CD14-positive monocyte (primary cell): Measurements from ENCODE around the gene CHD3. TPM values are rescaled to one million over a fixed set of nuclear protein-coding genes. Genes with fewer than 3 reads are reported as not detected.

ENCODE experiments used
- DNase-seq, 3 donors: peaks; one replicate each; pipeline ENCODE4 v3.0.0-alpha.2; 2011 to 2022
- H2AFZ ChIP-seq: 2 replicates; pipeline ENCODE4 v1.6.0; 2012; ENCODE audit warnings: mild to moderate bottlenecking, low read depth, low read length, inconsistent platforms; ENCODE audit not compliant: insufficient read depth, poor library complexity, severe bottlenecking
- H3K27ac ChIP-seq, 2 donors: 1 replicate in 1 of 2; 2 replicates in 1 of 2; pipeline ENCODE4 v1.5.1; 2012 to 2013; ENCODE audit warnings: low read length in 2 of 2, control low read depth in 1 of 2, inconsistent platforms in 1 of 2, low read depth in 1 of 2, mild to moderate bottlenecking in 1 of 2
- H3K27me3 ChIP-seq, 2 donors: one replicate each; pipeline versions ENCODE4 v1.6.0 to v1.6.1; 2011 to 2013; ENCODE audit warnings: low read length in 2 of 2; ENCODE audit not compliant: control insufficient read depth in 2 of 2, insufficient read depth in 2 of 2
- H3K36me3 ChIP-seq, 2 donors: replicated peaks in 1 of 2; 1 replicate in 1 of 2; 2 replicates in 1 of 2; pipeline versions ENCODE4 v1.5.1 to v1.6.1; 2012 to 2013; ENCODE audit warnings: low read length in 2 of 2, control low read depth in 1 of 2, inconsistent platforms in 1 of 2, mild to moderate bottlenecking in 1 of 2; ENCODE audit not compliant: insufficient read depth in 2 of 2, control insufficient read depth in 1 of 2
- H3K4me1 ChIP-seq, 2 donors: 1 replicate in 1 of 2; 2 replicates in 1 of 2; pipeline versions ENCODE4 v1.5.1 to v1.6.1; 2012 to 2013; ENCODE audit warnings: low read length in 2 of 2, control low read depth in 1 of 2, inconsistent platforms in 1 of 2, mild to moderate bottlenecking in 1 of 2, moderate library complexity in 1 of 2; ENCODE audit not compliant: insufficient read depth in 2 of 2, control insufficient read depth in 1 of 2
- H3K4me2 ChIP-seq: replicated peaks from 2 replicates; pipeline ENCODE3; 2012; ENCODE audit warnings: low read length, moderate library complexity, mild to moderate bottlenecking; ENCODE audit not compliant: poor library complexity, severe bottlenecking; ENCODE audit errors: extremely low read depth
- H3K4me3 ChIP-seq, 3 experiments: fragments of 200-600 bp in 1 of 3; sonication (generic) in 1 of 3; replicated peaks in 1 of 3; 1 replicate in 2 of 3; 2 replicates in 1 of 3; pipeline ENCODE4 v1.5.1; 2011 to 2013; ENCODE audit warnings: low read length in 3 of 3, mild to moderate bottlenecking in 3 of 3, control low read depth in 2 of 3, low read depth in 2 of 3, inconsistent platforms in 1 of 3, moderate library complexity in 1 of 3
- H3K79me2 ChIP-seq: 2 replicates; pipeline ENCODE4 v1.6.0; 2012; ENCODE audit warnings: mild to moderate bottlenecking, control low read depth, inconsistent platforms, low read length, moderate library complexity; ENCODE audit not compliant: insufficient read depth
- H3K9ac ChIP-seq: 2 replicates; pipeline ENCODE4 v1.6.0; 2017; ENCODE audit warnings: low read length, mild to moderate bottlenecking; ENCODE audit not compliant: insufficient read depth, poor library complexity, severe bottlenecking
- H3K9me3 ChIP-seq, 2 donors: replicated peaks in 1 of 2; 1 replicate in 1 of 2; 2 replicates in 1 of 2; pipeline versions ENCODE4 v1.5.1 to v1.6.1; 2012 to 2013; ENCODE audit warnings: low read length in 2 of 2, control low read depth in 1 of 2; ENCODE audit not compliant: control insufficient read depth in 1 of 2, insufficient read depth in 1 of 2
- H4K20me1 ChIP-seq: 2 replicates; pipeline ENCODE4 v1.6.0; 2012; ENCODE audit warnings: mild to moderate bottlenecking, low read length, control low read depth, moderate library complexity; ENCODE audit not compliant: insufficient read depth
- H3K27ac Mint-ChIP-seq, 7 donors: one replicate each; pipeline ENCODE4 v1.8.0; 2020; ENCODE audit warnings: mild to moderate bottlenecking in 7 of 7, mixed read lengths in 7 of 7, moderate library complexity in 6 of 7, inconsistent platforms in 2 of 7
- H3K27me3 Mint-ChIP-seq, 3 donors: one replicate each; pipeline ENCODE4 v1.8.0; 2021 to 2022; ENCODE audit warnings: low read depth in 3 of 3, mild to moderate bottlenecking in 3 of 3, mixed read lengths in 3 of 3, moderate library complexity in 3 of 3, inconsistent platforms in 1 of 3
- H3K36me3 Mint-ChIP-seq, 2 donors: one replicate each; pipeline ENCODE4 v1.8.0; 2020; ENCODE audit warnings: mixed read lengths in 2 of 2, inconsistent platforms in 1 of 2, mild to moderate bottlenecking in 1 of 2
- H3K4me1 Mint-ChIP-seq: one replicate; pipeline ENCODE4 v1.8.0; 2020; ENCODE audit warnings: mild to moderate bottlenecking, mixed read lengths
- H3K4me3 Mint-ChIP-seq, 2 donors: one replicate each; pipeline ENCODE4 v1.8.0; 2020; ENCODE audit warnings: mild to moderate bottlenecking in 2 of 2, mixed read lengths in 2 of 2, moderate library complexity in 1 of 2
- H3K9me3 Mint-ChIP-seq, 7 donors: one replicate each; pipeline ENCODE4 v1.8.0; 2020 to 2022; ENCODE audit warnings: mixed read lengths in 7 of 7, mild to moderate bottlenecking in 6 of 7, moderate library complexity in 6 of 7, inconsistent platforms in 2 of 7
- CTCF ChIP-seq: fragments of 200-600 bp; IDR thresholded peaks from one replicate; pipeline ENCODE4 v1.8.0; 2022; ENCODE audit warnings: antibody characterized with exemption, mild to moderate bottlenecking
- WGBS: methylation state at CpG from one replicate; pipeline ENCODE4 v1.1.5; 2013; ENCODE audit warnings: missing lambda C conversion rate; ENCODE audit not compliant: insufficient coverage; 5-methylcytosine and 5-hydroxymethylcytosine counted together
- intact Hi-C, 2 donors: fragments of 100-400 bp; cut with micrococcal nuclease; formaldehyde crosslinking; loops; one replicate each; pipeline versions ENCODE4 v1.15.0 to v1.15.1; 2023
- polyA plus RNA-seq, 3 donors: library from polyadenylated mRNA; depleted of rRNA in 1 of 3; unstranded in 2 of 3; stranded (reverse) in 1 of 3; fragments of 300-500 nt in 2 of 3; fragments of >200 nt in 1 of 3; fragmentation: Illumina TruSeq in 2 of 3; gene quantifications; 1 replicate in 2 of 3; 2 replicates in 1 of 3; pipeline ENCODE4 v1.2.3, GENCODE V29; 2012 to 2021

Gene CHD3
- polyA plus RNA-seq, 3 donors, result 0.55 to 67.9 (median 0.91) TPM

- Mint-ChIP-seq H3K4me1 (peaks cover 48% of the 10 kb centered on the region), H3K9me3 (peaks cover 0 to 5% (median 0%) of the 10 kb centered on the region in 7 donors), H3K36me3 (peaks cover 32 to 47% of the 10 kb centered on the region in 2 donors), H3K27me3 (peaks cover 0 to 14% (median 6%) of the 10 kb centered on the region in 3 donors), H3K4me3 (peak overlapping the region; percentile 98 to 99), H3K27ac (peak overlapping the region; percentile 97 to 100 (median 100))
- peaks cover 17 to 21% of the 10 kb centered on the region in 2 donors for H3K36me3 ChIP-seq
- no peaks in the 10 kb centered on the region for H3K27me3 ChIP-seq
- TF ChIP-seq CTCF, result no peak
- WGBS, result 0% methylated on average over 44 of the region's 46 CpGs
- DNase-seq, result peak in 2 of 3 donors; percentile 72 to 83
- H4K20me1 ChIP-seq, result peaks cover 33% of the 10 kb centered on the region
- H3K4me2 ChIP-seq, result peak overlapping the region; percentile 78
- H3K9ac ChIP-seq, result peak overlapping the region; percentile 100
- H2AFZ ChIP-seq, result no peak overlapping the region
- intact Hi-C loops, result loop anchor here (2.0 to 5.0 kb wide), 6 partner anchors 15 to 360 kb away; partner anchors contain the start of genes CD68 (in 2 of the 2), NAA38 (in 2 of the 2), CNTROB (in 1 of the 2) and POLR2A (in 1 of the 2)
- peaks cover 77% of the 10 kb centered on the region for H3K79me2 ChIP-seq
- peak overlapping the region; percentile 79 to 92 (median 81) for H3K4me3 ChIP-seq
- peaks cover 54 to 55% of the 10 kb centered on the region in 2 donors for H3K4me1 ChIP-seq
- H3K27ac ChIP-seq, result peak overlapping the region; percentile 98 to 100
- no peaks in the 10 kb centered on the region for H3K9me3 ChIP-seq
These were observed 46.6 kb upstream of the CHD3 start for GRCh38 chr17:7841915-7842379.

DNA sequence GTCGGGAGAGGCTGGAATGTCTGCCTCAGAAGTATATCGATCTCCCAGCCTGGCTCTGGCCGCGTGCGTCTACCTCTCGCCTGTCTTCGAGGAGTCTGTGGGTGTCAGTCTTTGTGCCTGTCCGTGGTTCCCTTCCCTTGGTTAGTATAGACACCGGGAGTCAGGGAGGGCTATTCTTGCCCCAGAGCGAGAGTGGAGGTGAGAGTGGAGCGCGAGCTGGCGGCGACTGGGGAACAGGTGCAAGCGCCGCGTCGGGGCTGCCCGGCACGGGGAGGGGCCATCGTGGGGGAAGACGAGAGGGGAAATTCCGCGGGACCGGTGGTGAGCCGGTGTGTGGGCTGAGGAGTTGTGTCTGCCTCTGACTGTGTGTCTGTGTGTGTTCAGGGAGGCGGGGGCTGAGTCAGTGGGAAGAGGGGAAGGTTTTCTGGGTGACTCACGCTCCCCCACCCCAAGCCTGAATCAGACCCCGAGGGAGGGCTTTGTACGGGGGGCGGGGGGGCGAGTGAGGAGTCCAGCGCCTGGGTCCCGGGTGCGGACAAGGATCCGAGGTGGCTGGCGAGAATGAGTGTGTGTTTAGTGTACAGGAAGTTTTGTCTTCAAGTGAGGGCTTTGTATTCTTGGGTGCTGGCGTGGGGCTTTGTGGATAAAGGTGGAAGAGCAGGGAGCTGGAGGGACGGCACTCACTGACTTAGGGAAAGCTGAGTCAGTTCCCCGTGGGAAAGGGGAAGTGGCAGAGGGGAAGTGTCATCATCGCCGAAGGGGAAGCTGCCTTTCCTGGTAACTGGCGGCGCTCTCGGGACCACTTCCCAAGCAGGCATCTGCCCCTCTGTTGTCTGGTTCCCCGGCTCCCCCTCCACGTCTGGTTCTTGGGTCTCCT, 46.0 kb upstream of the CHD3 start:
- no peaks in the 10 kb centered on the region for H3K27me3 ChIP-seq
- under 1% methylated on average over 33 of the region's 47 CpGs for WGBS
- H3K27me3 Mint-ChIP-seq, result peaks cover 0 to 14% (median 6%) of the 10 kb centered on the region in 3 donors
- peaks cover 47 to 49% of the 10 kb centered on the region in 2 donors for H3K4me1 ChIP-seq
- peak overlapping the region; percentile 79 to 92 (median 81) for H3K4me3 ChIP-seq
- peaks cover 0 to 5% (median 0%) of the 10 kb centered on the region in 7 donors for H3K9me3 Mint-ChIP-seq
- peaks cover 70% of the 10 kb centered on the region for H3K79me2 ChIP-seq
- no peak for TF ChIP-seq CTCF
- H3K27ac Mint-ChIP-seq, result peak overlapping the region; percentile 97 to 100 (median 100)
- peaks cover 23 to 26% of the 10 kb centered on the region in 2 donors for H3K36me3 ChIP-seq
- peak overlapping the region; percentile 98 to 100 for H3K27ac ChIP-seq
- H3K36me3 Mint-ChIP-seq, result peaks cover 37 to 53% of the 10 kb centered on the region in 2 donors
- peak; percentile 98 to 100 (median 99) for DNase-seq
- intact Hi-C loops, result loop anchor here (2.0 to 5.0 kb wide), 6 partner anchors 14 to 360 kb away; partner anchors contain the start of genes CD68 (in 2 of the 2), NAA38 (in 2 of the 2), CNTROB (in 1 of the 2) and POLR2A (in 1 of the 2)
- H3K9ac ChIP-seq, result peak overlapping the region; percentile 100
- peaks cover 40% of the 10 kb centered on the region for H4K20me1 ChIP-seq
- no peaks in the 10 kb centered on the region for H3K9me3 ChIP-seq
- no peak overlapping the region for H2AFZ ChIP-seq
- peak overlapping the region; percentile 78 for H3K4me2 ChIP-seq
- H3K4me1 Mint-ChIP-seq, result peaks cover 41% of the 10 kb centered on the region
- H3K4me3 Mint-ChIP-seq, result peak overlapping the region; percentile 98 to 99
